Mesothelial cell of epicardium (in vitro differentiated cells): ENCODE measurements around the gene SLC16A10. TPM values are rescaled to one million over a fixed set of nuclear protein-coding genes. Genes with fewer than 3 reads are reported as not detected.

ENCODE experiments used
- DNase-seq, 2 experiments: peaks; one replicate each; pipeline ENCODE4 v3.0.0; 2021; ENCODE audit warnings: low spot score in 2 of 2; ENCODE audit not compliant: unreplicated experiment in 2 of 2
- H3K27ac Mint-ChIP-seq: 2 replicates; pipeline ENCODE4 v1.8.0; 2021; ENCODE audit warnings: mixed read lengths
- H3K27me3 Mint-ChIP-seq: 2 replicates; pipeline ENCODE4 v1.8.0; 2021; ENCODE audit warnings: low read depth, mixed read lengths
- H3K36me3 Mint-ChIP-seq: 2 replicates; pipeline ENCODE4 v1.8.0; 2021; ENCODE audit warnings: mixed read lengths
- H3K4me1 Mint-ChIP-seq: 2 replicates; pipeline ENCODE4 v1.8.0; 2021; ENCODE audit warnings: mixed read lengths
- H3K4me3 Mint-ChIP-seq: 2 replicates; pipeline ENCODE4 v1.8.0; 2021; ENCODE audit warnings: mild to moderate bottlenecking, moderate library complexity, mixed read lengths
- H3K9me3 Mint-ChIP-seq: 2 replicates; pipeline ENCODE4 v1.8.0; 2021; ENCODE audit warnings: mixed read lengths
- total RNA-seq: library from RNA; stranded (reverse); gene quantifications from 3 replicates; pipeline ENCODE4 v1.2.1, GENCODE V29; 2021
- TF ChIP-seq, protein P1 (sequence below): fragments of 200-600 bp; sonication (generic); IDR thresholded peaks from one replicate; pipeline ENCODE4 v1.5.0; 2021; ENCODE audit warnings: antibody characterized with exemption; ENCODE audit not compliant: unreplicated experiment

SLC16A10 gene
- 15.0 to 18.0 TPM (median 15.1 TPM) in 3 replicates for total RNA-seq

GRCh38 chr6:111087106-111087835 lies at the start of gene SLC16A10:
TSS of gene SLC16A10 (plus strand) at chr6:111087503. CDS start at chr6:111087753, 250 bp downstream.
- DNase-seq, result peak; percentile 45 to 77
- peaks cover 22% of the 10 kb centered on the region for H3K4me1 Mint-ChIP-seq
- TF ChIP-seq, protein P1, sequence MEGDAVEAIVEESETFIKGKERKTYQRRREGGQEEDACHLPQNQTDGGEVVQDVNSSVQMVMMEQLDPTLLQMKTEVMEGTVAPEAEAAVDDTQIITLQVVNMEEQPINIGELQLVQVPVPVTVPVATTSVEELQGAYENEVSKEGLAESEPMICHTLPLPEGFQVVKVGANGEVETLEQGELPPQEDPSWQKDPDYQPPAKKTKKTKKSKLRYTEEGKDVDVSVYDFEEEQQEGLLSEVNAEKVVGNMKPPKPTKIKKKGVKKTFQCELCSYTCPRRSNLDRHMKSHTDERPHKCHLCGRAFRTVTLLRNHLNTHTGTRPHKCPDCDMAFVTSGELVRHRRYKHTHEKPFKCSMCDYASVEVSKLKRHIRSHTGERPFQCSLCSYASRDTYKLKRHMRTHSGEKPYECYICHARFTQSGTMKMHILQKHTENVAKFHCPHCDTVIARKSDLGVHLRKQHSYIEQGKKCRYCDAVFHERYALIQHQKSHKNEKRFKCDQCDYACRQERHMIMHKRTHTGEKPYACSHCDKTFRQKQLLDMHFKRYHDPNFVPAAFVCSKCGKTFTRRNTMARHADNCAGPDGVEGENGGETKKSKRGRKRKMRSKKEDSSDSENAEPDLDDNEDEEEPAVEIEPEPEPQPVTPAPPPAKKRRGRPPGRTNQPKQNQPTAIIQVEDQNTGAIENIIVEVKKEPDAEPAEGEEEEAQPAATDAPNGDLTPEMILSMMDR, result no peak
- peaks cover 35% of the 10 kb centered on the region for H3K27me3 Mint-ChIP-seq
- peak within 1 kb of the TSS; percentile 27 for H3K27ac Mint-ChIP-seq
- H3K9me3 Mint-ChIP-seq, result no peaks in the 10 kb centered on the region
- H3K4me3 Mint-ChIP-seq, result peak within 1 kb of the TSS; percentile 79
- no peaks in the 10 kb centered on the region for H3K36me3 Mint-ChIP-seq

- H3K9me3 Mint-ChIP-seq, result no peaks in the 10 kb centered on the region
- no peak overlapping the region for H3K4me3 Mint-ChIP-seq
- no peaks in the 10 kb centered on the region for H3K27me3 Mint-ChIP-seq
- no peak overlapping the region for H3K27ac Mint-ChIP-seq
- no peaks in the 10 kb centered on the region for H3K36me3 Mint-ChIP-seq
- no peak for DNase-seq
- H3K4me1 Mint-ChIP-seq, result peaks cover 7% of the 10 kb centered on the region
- TF ChIP-seq, protein P1, result no peak
Measured at GRCh38 chr6:111038534-111039252, 48.6 kb upstream of the SLC16A10 start.

GRCh38 chr6:111041917-111042316 lies 45.4 kb upstream of the SLC16A10 start:
- no peak overlapping the region for H3K27ac Mint-ChIP-seq
- DNase-seq, result no peak
- no peaks in the 10 kb centered on the region for H3K27me3 Mint-ChIP-seq
- H3K36me3 Mint-ChIP-seq, result no peaks in the 10 kb centered on the region
- no peak overlapping the region for H3K4me3 Mint-ChIP-seq
- no peaks in the 10 kb centered on the region for H3K9me3 Mint-ChIP-seq
- TF ChIP-seq, protein P1, result no peak
- no peaks in the 10 kb centered on the region for H3K4me1 Mint-ChIP-seq

DNA sequence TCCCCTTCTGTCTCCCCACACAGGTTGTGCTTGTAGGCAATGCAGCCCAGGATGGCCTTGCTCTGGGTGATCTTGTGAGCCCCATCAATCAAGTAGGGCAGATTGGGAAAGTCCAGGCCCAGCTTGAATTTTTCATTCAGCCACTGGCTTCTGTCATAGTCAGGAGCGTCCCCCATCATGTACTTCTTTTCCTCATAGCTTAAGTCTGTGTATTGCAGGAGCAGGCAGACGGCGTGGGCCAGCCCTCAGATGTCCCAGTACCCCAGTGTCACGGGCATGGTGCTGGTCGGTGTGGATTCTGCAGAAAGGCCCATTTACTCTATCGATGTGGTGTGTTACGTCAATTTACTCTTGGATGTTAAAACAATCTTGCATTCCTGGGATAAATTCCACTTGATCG lies 40.1 kb upstream of the SLC16A10 start:
- H3K4me3 Mint-ChIP-seq, result no peak overlapping the region
- no peak for DNase-seq
- TF ChIP-seq, protein P1, result no peak
- H3K9me3 Mint-ChIP-seq, result peaks cover 6% of the 10 kb centered on the region
- H3K4me1 Mint-ChIP-seq, result peaks cover 4% of the 10 kb centered on the region
- H3K27me3 Mint-ChIP-seq, result no peaks in the 10 kb centered on the region
- no peaks in the 10 kb centered on the region for H3K36me3 Mint-ChIP-seq
- H3K27ac Mint-ChIP-seq, result no peak overlapping the region

GRCh38 chr6:111050261-111051023 lies 36.9 kb upstream of the SLC16A10 start:
- H3K36me3 Mint-ChIP-seq, result no peaks in the 10 kb centered on the region
- no peaks in the 10 kb centered on the region for H3K27me3 Mint-ChIP-seq
- H3K27ac Mint-ChIP-seq, result no peak overlapping the region
- TF ChIP-seq, protein P1, result no peak
- H3K4me1 Mint-ChIP-seq, result peaks cover 4% of the 10 kb centered on the region
- H3K4me3 Mint-ChIP-seq, result no peak overlapping the region
- DNase-seq, result no peak
- H3K9me3 Mint-ChIP-seq, result peaks cover 8% of the 10 kb centered on the region
